GM12891 (cell line): ENCODE measurements around the gene IL17A.

Experiments
- PAX5 ChIP-seq: IDR thresholded peaks from 2 replicates; pipeline ENCODE4 v1.6.1; 2011; ENCODE audit warnings: low read length, moderate library complexity, mild to moderate bottlenecking; ENCODE audit not compliant: insufficient read depth, severe bottlenecking
- POLR2A ChIP-seq: IDR thresholded peaks from 2 replicates; pipeline ENCODE4 v1.6.1; 2011; ENCODE audit warnings: low read depth, low read length, control low read depth
- POLR2AphosphoS5 ChIP-seq: IDR thresholded peaks from 2 replicates; pipeline ENCODE4 v1.6.1; 2011; ENCODE audit warnings: low read depth, low read length, control low read depth
- TAF1 ChIP-seq: IDR thresholded peaks from 2 replicates; pipeline ENCODE4 v1.6.1; 2011; ENCODE audit warnings: low read depth, low read length, control low read depth

- TF ChIP-seq TAF1 (no peak), POLR2A (no peak), POLR2AphosphoS5 (no peak), PAX5 (no peak)
Measured at GRCh38 chr6:52160472-52161104, 25.6 kb upstream of the IL17A start.
